Measurements from ENCODE around the gene LMBR1.
A peak's percentile ranks its signal among the peaks of the same experiment; 100 is the strongest.
"Not testable (repeated sequence)": the region's sequence is repeated elsewhere in the genome, so short reads cannot be mapped to it uniquely, and the experiment has no call there.

Gene LMBR1

DNA sequence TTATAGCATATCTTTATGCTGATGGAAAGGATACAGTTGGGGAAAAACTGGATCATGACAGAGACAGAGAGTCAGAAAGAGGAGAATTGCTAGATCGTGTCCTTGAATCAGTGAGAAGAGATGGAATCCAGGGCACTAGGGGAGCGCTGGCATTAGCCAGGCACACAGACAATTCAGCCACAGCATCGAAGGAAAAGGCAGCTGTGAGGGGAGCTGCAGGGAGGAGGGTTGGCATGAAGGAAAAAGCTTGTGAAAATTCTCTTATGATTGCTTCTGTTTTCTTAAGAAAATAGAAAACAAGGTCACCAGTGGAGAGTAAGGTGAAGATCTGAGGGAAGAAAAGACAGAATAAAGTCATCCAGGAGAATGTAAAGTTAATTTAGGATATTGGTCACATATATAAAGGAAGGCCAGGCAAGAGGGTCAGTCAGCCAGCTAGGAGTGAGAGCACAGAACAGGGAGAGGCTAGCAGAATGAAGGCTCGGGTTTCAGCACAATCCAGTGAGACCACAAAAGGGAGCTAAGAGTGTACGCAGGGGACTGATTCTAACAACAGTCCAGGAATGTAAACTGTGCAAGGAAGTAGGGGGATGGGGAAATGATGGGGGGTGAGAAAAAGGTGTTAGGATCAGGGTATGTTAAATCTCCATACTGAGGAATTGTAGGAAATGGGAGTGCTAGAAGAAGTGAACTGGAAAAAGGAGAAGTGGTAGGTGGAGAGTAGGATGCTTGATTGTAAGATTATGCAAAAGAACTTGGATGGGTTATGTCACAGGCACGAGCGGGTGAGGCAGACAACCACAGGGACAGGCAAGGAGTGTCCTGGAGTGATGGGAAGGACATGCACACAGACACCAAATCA is 140.4 kb downstream of the LMBR1 start:
- no peak for DNase-seq

DNA sequence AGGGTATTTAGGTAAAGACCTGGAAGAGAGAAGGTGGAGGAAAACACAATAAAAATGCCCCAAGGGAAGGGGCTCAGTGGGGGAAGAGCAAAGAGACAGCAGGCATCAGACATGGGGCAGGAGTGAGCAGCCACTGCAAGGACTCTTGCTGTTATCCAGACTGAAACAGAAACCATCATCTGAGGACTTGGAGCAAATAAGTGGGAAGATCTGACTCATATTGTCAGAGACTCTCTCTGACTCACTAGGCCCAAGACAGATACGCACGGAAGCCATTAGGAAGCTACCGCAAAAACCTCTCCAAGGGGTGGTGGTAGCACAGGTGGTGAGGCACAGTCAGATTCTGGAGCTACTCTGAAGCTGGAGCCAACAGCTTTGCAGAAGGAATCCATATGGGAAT is 141.7 kb downstream of the LMBR1 start:
- DNase-seq = peak; percentile 62

DNA sequence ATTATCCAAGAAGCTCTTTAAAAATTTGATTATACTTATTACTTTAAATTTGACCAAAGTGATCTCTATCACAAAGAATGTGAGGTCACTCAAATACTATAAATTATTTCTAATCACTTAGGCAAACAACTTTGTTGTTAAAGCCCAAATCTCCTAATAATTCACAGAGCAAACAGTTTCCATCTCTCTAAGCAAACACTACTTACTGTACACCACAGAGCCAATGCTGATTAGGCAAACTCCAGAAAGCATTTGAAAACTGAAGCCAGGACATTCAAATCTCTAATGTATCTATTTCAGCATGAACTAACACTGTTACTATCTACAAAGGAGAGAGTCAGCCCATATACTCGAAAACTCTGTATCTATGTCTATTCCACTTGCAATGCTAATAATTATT is 145.3 kb downstream of the LMBR1 start:
- no peak for DNase-seq

DNA sequence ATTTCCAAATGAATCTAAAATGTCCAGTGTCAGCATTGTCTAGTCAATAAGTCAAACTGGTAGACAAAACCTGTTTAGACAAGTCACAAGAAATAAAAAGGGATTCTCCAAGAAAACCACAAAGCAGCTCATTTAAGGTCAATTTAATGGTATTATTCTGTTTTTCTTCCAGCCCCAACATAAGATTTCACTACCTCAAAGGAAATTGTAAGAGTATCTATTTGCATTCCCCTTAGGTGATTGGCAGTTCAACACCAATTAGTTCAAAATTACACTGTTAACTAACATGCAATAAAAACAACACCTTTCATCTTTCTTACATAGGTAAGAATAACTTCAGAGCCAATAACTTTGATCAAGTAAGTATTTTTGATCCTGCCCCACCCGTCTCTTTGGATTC is 146.1 kb downstream of the LMBR1 start:
- no peak for DNase-seq

DNA sequence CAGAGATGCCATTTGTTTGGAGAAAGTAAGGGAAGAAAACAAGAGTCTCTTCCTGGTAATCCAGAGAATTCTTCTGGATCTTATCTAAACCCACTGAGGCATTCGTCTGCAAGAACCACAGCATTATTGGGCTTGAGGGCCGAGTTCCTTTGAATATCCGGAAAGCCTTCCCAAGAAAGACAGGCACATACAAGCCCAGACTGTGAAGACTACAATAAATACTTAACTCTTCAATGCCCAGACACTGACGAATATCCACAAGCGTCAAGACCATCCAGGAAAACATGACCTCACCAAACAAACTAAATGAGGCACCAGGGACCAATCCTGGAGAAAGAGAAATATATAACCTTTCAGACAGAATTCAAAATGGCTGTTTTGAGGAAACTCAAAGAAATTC is 153.4 kb downstream of the LMBR1 start:
- DNase-seq = no peak

DNA sequence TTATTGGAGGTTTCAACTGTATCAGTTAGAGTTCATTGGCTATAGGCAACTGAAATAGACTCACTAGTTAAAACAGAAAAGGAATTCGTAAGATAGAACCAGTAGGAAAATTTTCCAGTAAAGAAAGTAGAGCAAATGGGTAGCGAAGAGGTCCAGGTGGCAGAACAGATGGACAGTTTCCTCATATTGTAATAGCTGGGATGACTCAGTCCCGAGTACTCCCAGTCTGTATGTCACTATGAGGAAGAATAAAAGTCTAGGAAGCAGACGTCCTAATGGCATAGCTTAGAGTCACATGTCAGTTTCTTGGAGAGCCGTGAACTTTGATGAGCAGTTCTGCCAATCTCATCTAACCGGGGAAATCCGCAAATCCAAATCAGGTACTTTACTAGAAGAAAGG is 157.1 kb downstream of the LMBR1 start:
- DNase-seq = no peak

DNA sequence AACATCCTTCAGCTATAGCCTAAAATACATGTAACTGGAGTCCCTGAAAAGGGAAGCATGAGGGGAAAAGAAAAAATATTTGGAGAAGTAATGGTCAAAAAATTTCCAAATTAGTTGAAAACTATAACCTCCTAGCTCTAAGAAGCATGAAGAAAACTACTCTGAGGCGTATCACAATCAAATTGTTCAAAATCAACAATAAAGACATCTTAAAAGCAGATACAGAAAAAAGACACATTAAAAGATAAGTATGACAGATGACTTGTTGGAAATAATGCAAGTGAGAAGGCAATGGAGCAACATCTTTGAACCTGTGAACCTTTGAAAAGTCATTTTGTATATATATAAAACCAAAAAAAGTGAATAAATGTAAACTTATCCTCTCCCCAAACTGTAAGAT is 159.3 kb downstream of the LMBR1 start:
- DNase-seq = no peak

DNA sequence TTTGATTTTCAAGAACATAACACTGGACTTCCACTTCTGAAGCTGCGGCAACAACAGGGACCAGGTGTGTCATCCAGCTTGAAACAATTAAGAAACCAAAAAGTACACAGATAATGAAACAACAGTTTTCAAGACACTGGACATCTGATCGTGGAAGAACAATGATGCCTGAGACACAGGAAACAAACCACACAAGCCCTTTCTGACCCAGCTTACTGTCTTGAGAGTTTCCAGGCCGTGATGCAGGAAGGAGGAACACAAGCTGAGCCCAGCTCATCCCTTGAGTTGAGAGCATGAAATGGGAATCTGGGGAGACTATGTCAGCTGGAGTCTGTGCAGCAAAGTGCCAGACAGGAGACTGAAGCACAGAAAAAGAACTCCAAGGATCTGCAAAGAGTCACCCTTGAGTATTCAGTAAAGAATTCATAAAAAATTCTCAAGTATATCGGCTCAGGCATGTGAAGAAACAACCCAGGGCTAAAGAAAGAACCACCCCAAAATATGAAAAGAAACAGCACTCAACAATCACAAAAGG is 160.8 kb downstream of the LMBR1 start:
- DNase-seq = no peak

DNA sequence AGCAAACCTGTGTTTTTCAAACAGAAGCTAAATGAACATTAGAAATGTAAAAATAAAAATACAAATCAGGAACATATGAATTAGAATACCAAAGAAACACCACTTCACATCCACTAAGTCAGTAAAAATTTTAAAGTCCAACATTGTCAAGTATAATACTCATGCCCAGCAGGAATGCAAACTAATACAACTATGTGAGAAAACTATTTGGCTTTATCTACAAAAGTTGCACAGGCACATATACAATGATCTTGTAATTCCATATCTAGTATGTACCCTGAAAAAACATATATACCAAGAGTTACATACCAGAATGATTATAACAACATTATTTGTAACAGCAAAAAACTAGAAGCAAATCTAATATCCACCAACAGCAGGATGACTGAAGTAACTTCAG is 161.3 kb downstream of the LMBR1 start:
- no peak for DNase-seq

DNA sequence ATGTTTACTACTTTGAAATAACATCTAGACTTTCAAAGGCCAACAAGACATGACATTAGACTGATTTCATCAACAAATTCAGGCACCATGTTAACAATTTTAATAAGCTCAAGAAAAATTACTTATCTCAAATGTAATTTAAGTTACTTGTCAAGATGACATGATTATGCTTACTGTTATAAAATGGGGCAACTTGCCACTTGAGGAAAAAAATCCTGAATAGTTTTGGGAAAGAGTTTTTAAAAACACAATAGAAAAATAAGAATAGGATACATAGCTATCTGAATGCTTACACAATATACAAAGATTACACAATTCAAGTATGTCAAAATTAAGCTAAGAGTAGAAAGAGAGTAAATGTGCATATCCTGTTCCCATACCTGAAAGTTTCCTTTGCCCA is 167.0 kb downstream of the LMBR1 start:
- DNase-seq = no peak

DNA sequence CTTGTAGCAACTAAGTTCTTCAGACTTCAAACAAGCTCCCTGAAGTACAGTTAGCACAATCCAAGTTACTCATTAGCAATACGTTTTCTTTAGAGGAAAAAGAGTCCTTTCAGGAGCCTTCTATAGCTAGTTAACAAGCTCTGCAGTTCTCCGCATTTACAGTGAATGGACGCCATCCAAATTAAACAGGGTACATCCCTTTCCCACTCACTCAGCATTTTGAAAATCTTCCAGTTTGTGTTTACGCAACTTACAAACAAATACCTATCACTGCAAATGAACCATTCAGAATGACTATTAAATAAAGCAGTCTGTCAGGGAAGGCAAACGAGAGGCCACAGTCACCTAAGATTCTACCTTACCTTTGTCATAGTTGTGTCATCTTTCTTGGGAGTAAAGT is 167.9 kb downstream of the LMBR1 start:
- DNase-seq = no peak

DNA sequence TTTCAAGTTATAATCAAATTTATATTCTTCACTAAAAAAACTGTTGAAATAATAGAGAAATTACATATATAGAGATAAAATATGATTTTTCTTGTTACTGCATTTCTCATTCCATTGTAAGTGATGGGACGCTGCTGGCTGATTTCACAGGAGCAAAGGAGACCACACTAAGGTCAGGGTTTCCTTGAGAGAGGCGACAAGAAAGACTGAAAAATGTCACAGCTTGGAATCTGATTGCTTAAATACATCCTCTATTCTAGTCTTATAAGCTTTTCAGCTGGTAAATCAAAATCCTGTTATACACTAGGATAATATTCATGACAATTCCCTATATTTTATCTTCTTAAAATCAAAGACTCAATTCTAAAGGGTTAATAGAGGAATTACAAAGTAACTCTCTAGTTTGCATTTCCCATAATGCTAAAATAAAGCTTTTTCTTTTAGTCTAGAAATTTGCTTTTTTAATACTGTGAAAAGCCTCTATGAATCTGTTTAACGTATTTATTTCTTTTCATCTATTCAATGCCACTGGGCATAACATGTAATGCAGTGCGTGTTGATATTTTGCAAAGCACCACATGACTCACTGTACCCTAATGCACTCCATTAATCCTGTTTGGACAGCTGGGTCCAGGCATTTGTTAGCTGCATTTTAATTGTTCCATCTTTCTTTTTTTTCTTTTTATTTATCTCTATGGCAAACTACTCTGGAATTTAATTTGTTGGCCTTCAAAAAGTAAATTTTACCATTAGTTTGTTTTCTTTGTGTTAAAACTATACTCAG is 170.7 kb downstream of the LMBR1 start:
- no peak for DNase-seq

DNA sequence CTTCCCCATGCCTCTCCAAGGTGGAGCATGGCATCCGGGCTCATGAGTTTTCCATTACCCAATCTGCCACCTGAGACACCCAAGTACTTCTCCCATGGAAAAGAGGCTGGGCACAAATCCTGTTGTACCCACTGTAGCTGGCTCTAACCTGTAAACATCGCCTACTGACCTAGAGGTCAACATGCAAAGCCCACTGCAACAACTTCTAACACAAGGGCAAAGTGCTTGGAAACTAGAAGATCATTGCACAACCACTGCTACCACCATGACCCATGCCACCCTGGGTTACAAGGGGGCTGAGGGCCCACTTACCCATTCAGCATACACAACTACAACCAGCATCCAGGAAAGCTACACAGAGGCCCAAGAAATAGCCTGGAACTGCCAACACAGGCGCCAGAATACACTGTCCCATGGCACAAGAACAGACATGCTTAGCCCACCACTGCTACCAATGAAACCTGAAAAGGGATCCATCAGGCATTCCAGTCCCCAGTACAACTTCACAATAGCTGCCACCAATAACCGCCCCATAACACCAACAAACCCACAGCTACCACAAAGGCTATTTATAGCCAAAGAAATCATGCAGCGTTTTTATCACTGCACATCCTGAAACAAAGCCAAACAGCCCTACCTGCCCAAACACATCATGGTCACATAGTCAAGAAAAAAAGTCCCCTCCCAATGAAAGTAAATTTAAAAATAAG is 189.1 kb downstream of the LMBR1 start:
- no peak for DNase-seq

DNA sequence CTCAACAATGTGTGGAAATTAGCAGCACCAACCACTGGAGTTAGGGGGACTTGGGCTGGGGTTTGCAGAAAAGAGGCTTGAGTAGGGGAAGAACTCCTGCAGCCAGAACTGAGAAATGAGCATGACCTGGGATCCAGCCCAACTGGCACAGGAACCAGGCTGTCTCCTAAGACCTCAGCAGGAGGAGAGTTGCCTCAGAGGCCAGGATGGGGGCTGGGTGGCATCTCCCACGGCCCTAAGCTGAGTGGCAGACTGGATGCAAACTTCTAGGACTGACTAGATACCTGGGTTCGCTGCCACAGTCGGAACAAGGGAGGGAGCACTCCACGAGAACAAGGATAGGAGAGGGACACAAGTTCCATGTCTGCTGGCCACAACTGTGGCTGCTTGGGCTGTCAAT is 189.8 kb downstream of the LMBR1 start:
- no peak for DNase-seq

DNA sequence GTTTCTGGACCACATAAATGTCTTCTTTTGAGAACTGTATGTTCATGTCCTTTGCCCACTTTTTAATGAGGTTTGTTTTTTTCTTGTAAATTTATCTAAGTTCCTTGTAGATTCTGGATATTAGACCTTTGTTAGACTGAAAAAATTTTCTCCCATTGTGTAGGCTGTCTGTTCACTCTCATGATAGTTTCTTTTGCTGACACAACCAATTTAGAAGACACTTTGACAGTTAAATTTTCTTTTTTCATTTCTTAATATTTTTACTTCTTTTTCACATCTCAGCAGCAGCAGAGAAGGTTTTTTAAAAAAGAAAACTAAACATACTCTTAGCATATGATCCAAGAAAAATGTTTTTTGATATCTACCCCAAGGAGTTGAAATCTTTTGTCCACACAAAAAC is 190.6 kb downstream of the LMBR1 start:
- DNase-seq = no peak

DNA sequence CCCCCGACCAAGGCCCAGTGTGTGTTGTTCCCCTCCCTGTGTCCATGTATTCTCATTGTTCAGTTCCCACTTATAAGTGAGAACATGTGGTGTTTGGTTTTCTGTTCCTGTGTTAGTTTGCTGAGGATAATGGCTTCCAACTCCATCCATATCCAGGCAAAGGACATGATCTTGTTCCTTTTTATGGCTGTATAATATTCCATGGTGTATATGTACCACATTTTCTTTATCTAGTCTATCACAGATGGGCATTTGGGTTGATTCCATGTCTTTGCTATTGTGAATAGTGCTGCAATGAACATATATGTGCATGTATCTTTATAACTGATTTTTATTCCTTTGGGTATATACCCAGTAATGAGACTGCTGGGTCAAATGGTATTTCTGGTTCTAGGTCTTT is 191.2 kb downstream of the LMBR1 start:
- DNase-seq = not testable (repeated sequence)

DNA sequence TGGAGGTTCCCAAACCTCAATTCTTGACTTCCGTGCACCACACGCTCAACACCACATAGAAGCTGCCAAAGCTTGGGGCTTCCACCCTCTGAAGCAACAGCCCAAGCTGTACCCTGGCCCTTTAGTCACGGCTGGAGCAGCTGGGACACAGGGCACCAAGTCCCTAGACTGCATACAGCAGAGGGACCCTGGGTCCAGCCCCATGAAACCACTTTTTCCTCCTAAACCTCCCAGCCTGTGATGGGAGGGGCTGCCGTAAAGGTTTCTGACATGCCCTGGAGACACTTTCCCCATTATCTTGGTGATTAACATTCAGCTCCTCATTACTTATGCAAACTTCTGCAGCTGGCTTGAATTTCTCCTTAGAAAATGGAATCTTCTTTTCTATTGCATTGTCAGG is 194.5 kb downstream of the LMBR1 start:
- DNase-seq = not testable (repeated sequence)

DNA sequence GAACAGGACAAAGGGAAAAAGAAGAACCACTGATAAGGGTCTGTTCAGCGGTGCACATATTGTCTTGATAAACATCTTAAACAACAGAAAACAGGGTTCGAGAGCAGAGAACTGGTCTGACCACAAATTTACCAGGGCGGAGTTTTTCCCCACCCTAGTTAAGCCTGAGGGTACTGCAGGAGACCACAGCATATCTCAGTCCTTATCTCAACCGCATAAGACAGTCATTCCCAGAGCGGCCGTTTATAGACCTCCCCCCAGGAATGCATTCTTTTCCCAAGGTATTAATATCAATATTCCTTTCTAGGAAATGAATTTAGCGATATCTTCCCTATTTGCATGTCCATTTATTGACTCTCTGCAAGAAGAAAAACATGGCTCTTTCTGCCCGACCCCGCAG is 195.7 kb downstream of the LMBR1 start:
- DNase-seq = not testable (repeated sequence)

DNA sequence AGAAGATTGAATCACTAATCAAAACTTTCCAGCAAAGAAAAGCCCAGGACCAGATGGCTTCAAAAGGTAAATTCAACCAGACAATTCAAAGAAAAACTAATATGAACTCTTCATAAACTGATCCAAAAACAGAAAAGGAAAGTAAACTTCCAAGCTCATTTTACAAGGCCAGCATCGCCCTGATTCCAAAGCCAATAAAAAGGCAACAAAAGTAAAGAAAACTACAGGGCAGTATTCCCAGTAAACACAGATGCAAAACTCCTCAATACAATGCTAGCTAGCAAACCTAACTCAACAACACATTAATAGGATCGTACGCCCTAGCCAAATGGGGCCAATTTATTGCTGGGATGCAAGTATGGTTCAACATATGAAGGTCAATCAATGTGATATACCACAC is 199.4 kb downstream of the LMBR1 start:
- DNase-seq = no peak

DNA sequence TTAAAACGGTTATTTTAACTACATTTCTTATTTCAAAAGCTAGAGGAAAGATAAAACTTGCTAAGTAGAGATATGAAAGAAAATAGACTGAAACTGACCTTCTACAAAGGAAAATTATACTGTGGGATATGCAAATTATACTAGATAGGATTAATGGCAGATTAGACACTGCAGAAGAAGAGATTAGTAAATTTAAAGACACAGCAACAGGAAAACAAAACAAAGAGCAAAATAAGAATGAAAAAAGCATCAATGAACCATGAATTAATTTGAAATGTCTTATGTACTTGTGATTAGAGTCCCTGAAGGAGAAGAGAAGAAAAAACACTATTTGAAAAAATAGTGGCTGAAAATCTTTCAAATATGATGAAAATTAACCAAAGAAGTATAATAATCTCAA is 200.1 kb downstream of the LMBR1 start:
- DNase-seq = no peak

DNA sequence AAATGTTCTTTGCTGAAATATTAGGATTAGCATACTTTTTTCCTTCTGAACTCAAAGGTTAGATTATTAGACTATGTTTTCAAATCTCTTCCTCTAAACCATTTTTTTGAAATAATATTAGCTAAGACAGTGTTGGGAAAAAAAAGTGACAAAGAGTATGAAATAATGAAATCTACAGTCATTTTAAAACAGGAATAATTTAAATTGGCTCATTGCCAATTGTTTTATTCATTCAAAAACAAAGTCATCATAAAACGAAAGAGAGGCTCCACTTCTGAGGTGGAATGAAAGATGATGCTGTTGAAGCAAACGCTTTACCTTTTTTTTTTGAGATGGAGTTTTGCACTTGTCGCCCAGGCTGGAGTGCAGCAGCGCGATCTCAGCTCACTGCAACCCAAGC is 201.2 kb downstream of the LMBR1 start:
- DNase-seq = no peak

DNA sequence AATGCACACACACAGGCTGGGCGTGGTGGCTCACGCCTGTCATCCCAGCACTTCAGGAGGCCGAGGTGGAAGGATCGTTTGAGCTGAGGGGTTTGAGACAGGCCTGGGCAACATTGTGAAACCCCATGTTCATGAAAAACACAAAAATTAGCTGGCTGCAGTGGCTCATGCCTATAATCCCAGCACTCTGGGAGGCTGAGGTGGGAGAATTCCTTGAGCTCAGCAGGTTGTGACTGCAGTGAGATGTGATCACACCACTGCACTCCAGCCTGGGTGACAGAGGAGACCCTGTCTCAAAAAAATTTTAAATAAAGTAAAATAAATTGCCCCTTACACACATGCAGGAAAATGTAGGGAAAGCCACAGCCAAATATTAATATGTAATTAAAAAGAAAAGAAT is 208.3 kb downstream of the LMBR1 start:
- no peak for DNase-seq

DNA sequence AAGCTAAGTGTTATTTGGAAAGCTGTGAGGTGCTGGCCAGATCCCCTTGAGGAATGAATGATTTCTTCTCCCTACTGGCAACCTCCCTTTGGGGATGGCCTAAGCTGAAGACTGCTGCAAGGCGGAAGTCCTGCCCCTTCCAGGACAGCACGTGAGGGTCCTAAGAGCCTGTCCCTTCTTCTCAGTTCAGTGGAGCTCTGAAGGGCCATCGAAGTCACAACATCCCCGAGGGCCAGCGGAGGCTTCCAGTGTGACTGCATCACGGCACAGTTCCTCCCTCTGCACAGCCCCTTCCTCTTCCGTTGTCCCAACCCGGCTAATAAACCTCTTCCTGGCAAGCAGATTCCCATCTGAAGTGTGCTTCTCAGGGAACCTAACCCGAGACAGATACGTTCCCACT is 208.7 kb downstream of the LMBR1 start:
- DNase-seq = no peak

DNA sequence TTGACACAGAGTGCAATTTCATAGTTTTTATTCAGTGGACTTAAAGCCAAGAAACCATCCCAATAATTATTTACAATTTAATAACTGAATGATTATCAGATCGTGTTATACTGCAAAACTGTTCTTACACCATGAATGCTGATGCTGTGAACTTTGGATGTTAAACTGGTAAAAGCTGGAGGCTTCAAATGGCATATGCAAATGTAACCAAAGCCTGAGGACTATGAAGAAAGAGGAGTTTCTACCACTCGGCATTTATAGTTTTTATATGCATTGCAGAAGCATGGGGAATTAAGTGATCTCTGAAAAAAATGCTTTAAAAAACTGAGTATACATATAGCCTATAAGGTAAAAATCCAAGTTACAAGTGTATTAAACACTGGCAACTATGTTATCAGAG is 210.1 kb downstream of the LMBR1 start:
- no peak for DNase-seq
